Kidney (tissue), 14 donors: ENCODE measurements around the gene PCDH9. TPM values are rescaled to one million over a fixed set of nuclear protein-coding genes. Genes with fewer than 3 reads are reported as not detected.

Experiments
- DNase-seq, 5 donors: peaks; one replicate each; pipeline ENCODE4 v3.0.0-alpha.2; 2013 to 2020
- FAIRE-seq: peaks from 2 replicates; lab custom pipeline; 2012; peaks lifted over from hg19 to GRCh38; lab: Jason Lieb, UNC
- H3K27ac ChIP-seq, 2 donors: one replicate each; pipeline ENCODE4 v1.7.0; 2013; ENCODE audit warnings: low read depth in 2 of 2, low read length in 2 of 2, inconsistent platforms in 1 of 2
- H3K27me3 ChIP-seq: one replicate; pipeline ENCODE4 v1.7.1; 2013; ENCODE audit warnings: low read length, inconsistent platforms; ENCODE audit not compliant: control insufficient read depth, insufficient read depth
- H3K36me3 ChIP-seq, 3 donors: one replicate each; pipeline versions ENCODE4 v1.7.0 to v1.7.1; 2013; ENCODE audit warnings: low read length in 3 of 3, control low read depth in 1 of 3, inconsistent platforms in 1 of 3; ENCODE audit not compliant: insufficient read depth in 3 of 3, control insufficient read depth in 2 of 3
- H3K4me1 ChIP-seq, 3 donors: one replicate each; pipeline versions ENCODE4 v1.7.0 to v1.7.1; 2013; ENCODE audit warnings: low read length in 3 of 3, inconsistent platforms in 1 of 3, low read depth in 1 of 3; ENCODE audit not compliant: control insufficient read depth in 2 of 3, insufficient read depth in 2 of 3
- H3K4me3 ChIP-seq, 3 donors: one replicate each; pipeline versions ENCODE4 v1.7.0 to v1.8.1; 2013; ENCODE audit warnings: low read length in 3 of 3, control low read depth in 1 of 3, inconsistent platforms in 1 of 3
- H3K9ac ChIP-seq, 3 donors: one replicate each; pipeline versions ENCODE4 v1.7.0 to v1.7.1; 2013; ENCODE audit warnings: low read length in 3 of 3, control low read depth in 1 of 3, inconsistent platforms in 1 of 3
- H3K9me3 ChIP-seq, 3 donors: one replicate each; pipeline versions ENCODE4 v1.7.0 to v1.7.1; 2013; ENCODE audit warnings: low read length in 3 of 3, control low read depth in 1 of 3, inconsistent platforms in 1 of 3; ENCODE audit not compliant: control insufficient read depth in 2 of 3, insufficient read depth in 1 of 3
- CTCF ChIP-seq: IDR thresholded peaks from 3 replicates; pipeline ENCODE4 v1.5.1; 2012; ENCODE audit warnings: mild to moderate bottlenecking, moderate library complexity, borderline replicate concordance; ENCODE audit not compliant: insufficient read depth; ENCODE audit errors: extremely low read depth
- intact Hi-C: fragments of 100-400 bp; cut with DNase I; formaldehyde crosslinking; loops from one replicate; pipeline ENCODE4 v1.11.1; 2022
- polyA plus RNA-seq: library from polyadenylated mRNA; stranded (reverse); fragments of 350-450 nt; fragmentation: Illumina TruSeq; extraction: RNeasy Lipid Tissue Mini Kit (QIAGEN cat#74804); gene quantifications from one replicate; pipeline ENCODE4 v1.2.3, GENCODE V29; 2014; ENCODE audit warnings: low read depth, low replicate concordance; ENCODE audit not compliant: insufficient read depth
- total RNA-seq: library from RNA; stranded (reverse); fragmentation: NEBNext Ultra II Directional; extraction: Animal tissue kit (Norgen Biotek cat#: 25700); gene quantifications from one replicate; pipeline ENCODE4 v1.2.1, GENCODE V29; 2021
- donor health status: control.
- donor health status: control.
- donor health status: control.
- donor health status: control.
- donor health status: control.
- donor health status: DM: yes; HTN: yes; CAD: no.
- donor health status: Normal renal cell carcinoma (clear cell type).

PCDH9 gene
- total and polyA plus RNA-seq, 2 donors from 2014 or later = 1.6 to 9.5 TPM

GRCh38 chr13:66359910-66360552 lies 870.1 kb downstream of the PCDH9 start:
- no peak for TF ChIP-seq CTCF
- intact Hi-C loops = no loop called here
- H3K9me3 ChIP-seq = no peaks in the 10 kb centered on the region
- H3K4me1 ChIP-seq = no peaks in the 10 kb centered on the region
- H3K36me3 ChIP-seq = no peaks in the 10 kb centered on the region
- no peak for DNase-seq
- no peak overlapping the region for H3K4me3 ChIP-seq
- FAIRE-seq = no peak
- H3K9ac ChIP-seq = no peak overlapping the region
- H3K27ac ChIP-seq = no peak overlapping the region
- no peaks in the 10 kb centered on the region for H3K27me3 ChIP-seq

GRCh38 chr13:66359393-66359792 lies 870.7 kb downstream of the PCDH9 start:
- DNase-seq (no peak), FAIRE-seq (no peak)
- intact Hi-C loops = no loop called here
- no peaks in the 10 kb centered on the region for H3K27me3 ChIP-seq
- H3K4me3 ChIP-seq = no peak overlapping the region
- no peaks in the 10 kb centered on the region for H3K4me1 ChIP-seq
- H3K9me3 ChIP-seq = no peaks in the 10 kb centered on the region
- no peak overlapping the region for H3K9ac ChIP-seq
- no peak overlapping the region for H3K27ac ChIP-seq
- TF ChIP-seq CTCF = no peak
- H3K36me3 ChIP-seq = no peaks in the 10 kb centered on the region

GRCh38 chr13:66358564-66358963 lies 871.6 kb downstream of the PCDH9 start:
- DNase-seq = no peak
- no peak overlapping the region for H3K9ac ChIP-seq
- intact Hi-C loops = no loop called here
- FAIRE-seq = no peak
- TF ChIP-seq CTCF = no peak
- H3K36me3 ChIP-seq = no peaks in the 10 kb centered on the region
- no peaks in the 10 kb centered on the region for H3K9me3 ChIP-seq
- H3K27me3 ChIP-seq = no peaks in the 10 kb centered on the region
- no peak overlapping the region for H3K4me3 ChIP-seq
- no peak overlapping the region for H3K27ac ChIP-seq
- H3K4me1 ChIP-seq = no peaks in the 10 kb centered on the region

GRCh38 chr13:66357463-66357862 lies 872.7 kb downstream of the PCDH9 start:
- intact Hi-C loops = no loop called here
- DNase-seq (no peak), FAIRE-seq (no peak)
- H3K36me3 ChIP-seq = no peaks in the 10 kb centered on the region
- H3K4me1 ChIP-seq = no peaks in the 10 kb centered on the region
- H3K27me3 ChIP-seq = no peaks in the 10 kb centered on the region
- no peak overlapping the region for H3K4me3 ChIP-seq
- H3K27ac ChIP-seq = no peak overlapping the region
- no peaks in the 10 kb centered on the region for H3K9me3 ChIP-seq
- no peak overlapping the region for H3K9ac ChIP-seq
- TF ChIP-seq CTCF = no peak
